ENCODE measurements around the gene ZNF726.
"Not testable (repeated sequence)": the region's sequence is repeated elsewhere in the genome, so short reads cannot be mapped to it uniquely, and the experiment has no call there.

Gene ZNF726

DNA sequence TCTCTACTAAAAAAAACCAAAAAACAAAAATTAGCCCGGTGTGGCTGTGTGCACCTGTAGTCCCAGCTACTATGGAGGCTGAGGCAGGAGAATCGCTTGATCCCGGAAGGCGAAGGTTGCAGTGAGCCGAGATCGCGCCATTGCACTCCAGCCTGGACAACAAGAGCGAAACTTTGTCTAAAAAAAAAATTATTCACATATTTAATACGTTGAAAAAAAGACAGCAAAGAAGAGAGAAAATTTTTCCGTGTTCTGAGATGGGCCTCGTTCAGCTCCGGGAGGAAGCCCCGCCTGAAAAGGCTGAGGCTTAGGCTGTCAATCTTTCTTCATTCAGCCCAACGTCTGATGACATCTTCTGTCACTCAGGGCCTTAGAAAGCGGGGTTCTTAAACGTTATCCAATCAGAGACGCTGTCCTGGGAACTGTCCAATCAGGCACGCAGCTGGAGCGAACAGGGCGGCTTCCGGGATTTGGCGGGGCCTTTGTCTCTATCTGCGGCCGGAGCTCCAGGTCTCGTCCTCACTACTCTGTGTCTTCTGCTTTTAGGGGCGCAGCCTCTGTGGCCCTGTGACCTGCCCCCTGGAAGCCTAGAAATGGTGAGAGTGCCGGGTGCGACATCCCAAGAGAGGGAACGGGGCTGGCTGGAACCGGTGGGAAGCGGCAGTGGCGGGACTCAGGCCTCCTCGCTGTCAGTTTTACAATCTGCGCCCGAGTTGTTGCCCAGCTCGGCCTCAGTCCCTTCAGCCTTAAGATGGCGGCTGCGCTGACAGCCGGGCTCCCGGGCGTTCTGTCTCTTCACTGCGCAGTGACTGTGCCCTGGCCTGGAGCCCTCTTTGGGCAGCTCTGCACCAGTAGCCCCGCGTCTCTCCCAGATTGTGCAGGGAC lies at the start of gene ZNF726:
TSS of gene ZNF726 (plus strand) at position 485 of the 885 bp plus-strand sequence. CDS start at position 594, 109 bp downstream.
- peak; percentile 83 for DNase-seq

DNA sequence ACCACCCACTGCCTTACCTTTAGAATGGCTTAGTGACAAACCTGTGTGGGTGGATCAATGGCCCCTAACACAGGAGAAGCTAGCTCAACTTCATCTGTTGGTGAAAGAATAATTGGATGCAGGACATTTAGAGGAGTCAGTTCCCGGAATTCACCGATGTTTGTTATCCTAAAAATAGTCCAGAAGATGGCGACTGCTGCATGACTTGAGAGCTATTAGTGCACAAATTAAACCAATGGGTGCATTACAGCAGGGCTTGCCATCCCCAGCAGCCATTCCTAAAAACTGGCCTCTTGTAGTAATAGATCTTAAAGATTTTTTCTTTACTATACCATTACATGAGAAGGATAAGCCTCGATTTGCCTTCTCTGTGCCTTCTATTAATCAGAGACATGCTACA lies 46.8 kb upstream of the ZNF726 start:
- no peak for DNase-seq

DNA sequence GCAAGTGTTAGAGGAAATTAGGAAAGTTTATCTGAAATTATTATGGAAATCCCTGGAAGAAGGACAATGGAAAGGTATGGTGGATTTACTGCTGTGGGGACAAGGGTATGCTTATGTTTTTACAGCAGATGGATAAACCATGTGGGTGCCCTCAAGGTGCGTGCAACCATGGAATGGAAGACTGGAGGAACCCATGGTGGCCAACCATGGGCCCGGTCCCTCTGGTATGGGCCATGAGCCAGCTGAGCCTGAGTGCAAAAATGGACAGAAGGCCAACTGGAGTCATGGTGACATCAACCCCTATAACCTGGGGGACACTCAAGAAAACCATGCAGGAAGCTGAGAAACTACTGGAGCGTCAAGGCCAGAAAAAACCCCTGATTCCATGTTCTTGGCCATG lies 46.1 kb upstream of the ZNF726 start:
- no peak for DNase-seq

DNA sequence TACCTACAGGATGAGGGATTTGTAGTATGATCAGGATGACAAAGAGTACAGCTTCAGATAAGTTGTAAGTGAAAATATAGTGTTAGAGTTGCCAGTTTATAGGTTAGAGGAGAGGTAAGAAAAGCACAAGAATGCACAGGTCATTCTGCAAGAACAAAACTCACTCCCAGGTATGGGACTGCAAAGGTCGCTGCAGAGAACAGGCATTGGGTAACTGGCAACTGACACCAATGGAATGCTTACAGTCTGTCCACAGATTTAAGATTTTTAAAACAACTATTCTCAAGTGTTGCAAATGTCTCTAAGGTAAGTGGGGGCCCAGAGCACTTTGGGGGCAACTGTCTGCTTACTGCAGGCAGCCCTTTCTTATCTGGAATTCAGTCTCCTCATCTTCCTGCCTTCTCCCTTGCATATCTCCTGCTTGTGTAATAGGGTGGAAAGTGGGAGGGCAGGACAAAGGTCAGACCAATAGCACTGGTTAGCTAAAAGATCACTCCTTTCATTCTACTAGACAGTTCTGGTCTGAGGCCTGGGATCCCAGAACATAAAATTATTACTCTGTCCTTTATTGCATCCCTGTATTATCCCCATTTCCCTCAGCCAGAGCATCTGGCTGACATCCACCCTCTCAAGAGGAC lies 42.3 kb upstream of the ZNF726 start:
- DNase-seq = no peak

DNA sequence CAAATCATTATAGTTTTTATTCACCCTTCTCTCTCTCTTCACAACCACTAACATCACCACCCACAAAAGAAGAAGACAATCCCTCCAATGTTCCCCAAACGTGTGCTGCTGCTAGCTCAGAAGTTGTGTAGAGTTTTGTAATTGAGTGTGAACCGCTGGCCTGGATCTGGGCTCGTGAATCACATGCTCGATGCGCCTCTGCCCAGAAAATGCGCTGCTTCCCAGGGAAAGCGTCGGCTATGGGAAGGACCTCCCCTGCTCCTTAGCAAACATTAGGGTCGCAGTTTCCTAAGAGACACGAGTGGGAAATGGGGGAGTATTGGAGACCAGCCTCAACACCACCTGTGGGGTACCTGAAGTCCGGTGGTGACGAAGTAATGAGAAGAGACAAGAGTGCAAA lies 38.4 kb upstream of the ZNF726 start:
- no peak for DNase-seq

DNA sequence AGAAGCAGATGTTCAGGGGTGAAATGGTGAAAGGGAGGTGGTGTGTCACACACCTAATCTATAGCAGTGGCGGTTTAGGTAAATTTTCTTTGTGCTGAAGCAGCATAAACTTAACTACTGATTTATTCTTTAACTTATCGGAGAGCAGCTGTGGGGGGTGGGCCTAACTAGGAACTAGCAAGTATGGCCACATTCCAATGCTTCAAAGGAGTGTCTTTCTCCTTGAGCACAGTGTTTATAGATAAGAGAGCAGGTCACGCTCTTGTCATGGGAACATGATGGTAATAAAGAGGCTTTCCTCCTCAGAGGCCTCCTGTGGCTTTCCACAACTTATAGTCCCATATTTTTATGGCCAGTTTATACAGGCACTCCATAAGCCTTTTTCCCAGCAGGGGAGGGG lies 37.9 kb upstream of the ZNF726 start:
- not testable (repeated sequence) for DNase-seq

DNA sequence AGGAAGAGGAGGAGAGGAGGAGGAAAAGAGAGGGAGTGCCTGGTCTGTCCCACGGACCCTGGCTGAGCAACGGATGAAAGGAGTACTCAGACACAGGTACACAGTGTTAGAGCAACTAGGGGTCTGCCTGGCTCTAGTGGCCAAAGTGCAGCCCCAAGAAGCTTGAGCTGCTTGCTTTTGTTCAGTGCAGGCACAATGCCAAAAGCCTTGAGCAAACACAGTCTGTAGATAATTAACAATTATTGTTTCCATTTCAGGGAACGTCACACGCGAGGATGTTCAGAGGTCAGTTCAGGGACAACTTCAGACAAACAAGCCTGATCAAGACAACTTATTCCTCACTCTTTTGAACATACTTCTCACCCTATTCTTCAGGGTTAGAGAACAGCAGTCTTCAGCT lies 32.2 kb upstream of the ZNF726 start:
- no peak for DNase-seq

DNA sequence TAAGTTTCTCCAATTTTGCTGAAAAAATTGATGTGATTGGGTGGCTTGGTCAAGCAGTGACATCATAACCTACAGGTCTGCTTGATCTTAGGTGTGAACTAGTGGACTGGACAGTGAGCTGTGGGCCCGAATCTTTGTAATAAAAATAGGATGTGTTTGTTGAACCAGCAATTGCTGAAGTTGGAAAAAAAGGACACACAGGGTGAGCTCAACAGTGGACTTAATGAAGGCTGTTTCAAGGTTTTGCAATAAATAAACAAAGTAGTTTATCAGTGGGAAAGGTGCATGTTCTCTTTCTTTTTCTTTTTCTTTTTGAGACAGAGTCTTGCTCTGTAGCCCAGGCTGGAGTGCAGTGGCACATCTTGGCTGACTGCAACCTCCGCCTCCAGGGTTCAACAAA lies 30.3 kb upstream of the ZNF726 start:
- no peak for DNase-seq

DNA sequence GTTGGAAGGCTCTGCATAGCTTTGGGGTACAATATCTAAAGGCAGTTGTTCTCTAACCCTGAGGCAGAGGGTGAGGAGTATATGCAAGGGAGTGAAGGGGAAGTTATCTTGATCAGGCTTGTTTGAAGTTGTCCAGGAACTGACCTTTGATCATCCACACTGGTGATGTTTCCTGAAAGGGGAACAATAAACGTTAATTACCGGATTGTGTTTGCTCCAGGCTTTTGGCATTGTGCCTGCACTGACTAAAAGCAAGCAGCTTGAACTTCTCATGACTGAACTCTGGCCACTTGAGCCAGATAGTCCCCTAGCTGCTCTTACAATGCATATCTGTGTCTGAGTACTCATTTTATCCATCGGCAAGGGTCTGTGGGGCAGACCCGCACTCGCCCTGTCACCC lies 27.0 kb upstream of the ZNF726 start:
- DNase-seq = no peak

DNA sequence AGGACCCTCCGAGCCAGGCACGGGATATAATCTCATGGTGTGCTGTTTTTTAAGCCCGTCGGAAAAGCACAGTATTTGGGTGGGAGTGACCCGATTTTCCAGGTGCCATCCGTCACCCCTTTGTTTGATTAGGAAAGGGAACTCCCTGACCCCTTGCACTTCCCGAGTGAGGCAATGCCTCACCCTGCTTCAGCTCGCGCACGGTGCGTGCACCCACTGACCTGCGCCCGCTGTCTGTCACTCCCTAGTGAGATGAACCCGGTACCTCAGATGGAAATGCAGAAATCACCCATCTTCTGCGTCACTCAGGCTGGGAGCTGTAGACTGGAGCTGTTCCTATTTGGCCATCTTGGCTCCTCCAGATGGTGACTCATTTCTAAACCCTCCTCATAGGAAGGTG lies 18.6 kb upstream of the ZNF726 start:
- DNase-seq = not testable (repeated sequence)

DNA sequence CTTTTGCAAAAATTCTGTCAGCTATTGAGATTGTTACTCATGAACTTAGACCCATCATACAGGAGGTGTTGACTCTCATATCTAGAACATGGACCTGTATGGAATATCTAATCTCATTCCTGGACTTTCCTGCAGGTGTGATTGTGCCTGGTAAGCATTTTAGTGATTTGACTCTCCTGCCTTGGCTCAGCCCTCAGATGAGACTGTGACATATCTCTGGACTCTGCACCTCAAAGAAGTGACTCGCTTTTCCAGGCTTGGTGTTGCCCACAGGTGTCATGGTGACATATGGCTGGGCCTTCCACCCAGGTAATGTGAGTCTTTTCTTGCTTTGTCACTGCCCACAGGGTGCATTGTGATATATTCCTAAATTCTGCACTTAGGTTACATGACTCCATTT lies 17.8 kb upstream of the ZNF726 start:
- no peak for DNase-seq

DNA sequence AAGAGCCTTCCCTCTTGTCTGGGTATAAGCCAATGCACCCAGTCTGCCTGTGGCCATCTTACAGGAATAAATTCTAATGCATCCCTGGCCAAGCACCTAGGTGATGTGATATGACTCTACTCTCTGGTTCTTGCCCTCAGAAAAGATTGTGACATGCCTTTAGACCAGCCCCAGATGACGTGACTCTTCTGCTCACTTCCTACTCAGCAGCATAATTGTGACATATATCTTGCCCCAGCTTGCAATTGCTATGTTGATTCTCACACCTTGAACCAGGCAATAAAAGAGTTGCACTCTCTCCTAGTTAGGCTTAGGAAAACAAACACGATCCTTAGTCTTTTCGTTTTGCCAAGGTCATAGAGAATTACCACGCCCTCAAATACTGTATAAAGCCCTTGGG lies 13.3 kb upstream of the ZNF726 start:
- DNase-seq = no peak

DNA sequence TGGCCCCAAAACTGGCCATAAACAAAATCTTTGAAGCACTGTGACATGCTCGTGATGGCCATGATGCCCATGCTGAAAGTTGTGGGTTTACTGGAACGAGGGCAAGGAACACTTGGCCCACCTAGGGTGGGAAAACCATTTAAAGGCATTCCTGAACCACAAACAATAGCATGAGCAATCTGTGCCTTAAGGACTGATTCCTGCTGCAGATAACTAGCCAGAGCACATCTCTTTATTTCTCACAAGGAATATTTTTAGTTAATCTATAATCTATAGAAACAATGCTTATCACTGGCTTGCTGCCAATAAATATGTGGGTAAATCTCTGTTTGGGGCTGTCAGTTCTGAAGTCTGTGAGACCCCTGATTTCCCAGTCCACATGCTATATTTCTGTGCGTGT lies 10.3 kb upstream of the ZNF726 start:
- no peak for DNase-seq

DNA sequence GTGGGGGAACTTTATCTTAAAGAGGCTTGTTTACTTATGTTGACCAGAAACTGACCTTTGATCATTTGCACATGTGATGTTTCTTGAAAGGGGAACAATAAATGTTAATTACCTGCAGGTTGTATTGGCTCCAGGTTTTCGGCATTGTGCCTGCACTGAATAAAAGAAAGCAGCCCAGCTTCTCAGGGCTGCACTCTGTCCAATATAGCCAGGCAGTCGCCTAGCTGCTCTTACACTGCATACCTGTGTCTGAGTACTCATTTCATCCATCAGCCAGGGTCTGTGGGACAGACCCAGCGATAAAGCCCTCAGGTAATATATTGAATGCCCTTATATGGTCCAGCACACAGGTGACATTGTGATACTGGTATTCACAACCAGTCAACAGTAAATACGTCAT lies 8.9 kb upstream of the ZNF726 start:
- no peak for DNase-seq

DNA sequence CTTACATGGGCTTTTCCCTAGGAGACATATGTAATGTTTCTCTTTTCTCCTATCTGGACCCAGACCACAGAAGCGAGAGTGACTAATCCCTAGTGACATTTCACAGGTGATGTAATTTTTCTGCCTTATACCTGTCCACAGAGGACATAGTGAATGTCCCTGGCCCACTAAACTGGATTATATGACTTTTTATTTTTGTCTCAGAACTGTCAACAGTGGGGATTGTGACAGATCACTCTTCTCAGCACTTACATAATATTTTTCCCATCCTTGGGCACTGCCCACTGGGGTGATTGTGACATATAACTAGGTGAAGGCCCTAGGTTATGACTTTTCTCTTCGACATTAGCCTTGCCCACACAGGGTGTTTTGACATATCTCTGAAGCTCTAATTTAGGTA lies 7.9 kb upstream of the ZNF726 start:
- DNase-seq = no peak

DNA sequence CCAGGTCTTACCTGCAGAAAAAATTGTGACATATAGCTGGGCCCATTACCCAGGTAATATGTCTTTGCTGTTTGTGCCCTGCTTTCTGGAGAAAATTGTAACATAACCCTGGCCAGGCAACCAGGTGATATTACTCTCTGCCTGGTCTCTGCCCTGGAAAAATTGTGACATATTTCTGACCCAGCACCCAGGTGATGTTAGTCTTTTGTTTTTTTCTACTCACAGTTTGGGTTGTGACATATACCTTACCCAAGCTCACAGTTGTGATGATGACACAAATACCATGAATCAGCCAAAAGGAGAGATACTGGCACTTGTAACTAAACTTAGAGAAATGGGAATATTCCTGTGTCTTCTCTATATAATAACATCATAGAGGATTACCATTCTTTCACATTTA lies 6.5 kb upstream of the ZNF726 start:
- DNase-seq = no peak

DNA sequence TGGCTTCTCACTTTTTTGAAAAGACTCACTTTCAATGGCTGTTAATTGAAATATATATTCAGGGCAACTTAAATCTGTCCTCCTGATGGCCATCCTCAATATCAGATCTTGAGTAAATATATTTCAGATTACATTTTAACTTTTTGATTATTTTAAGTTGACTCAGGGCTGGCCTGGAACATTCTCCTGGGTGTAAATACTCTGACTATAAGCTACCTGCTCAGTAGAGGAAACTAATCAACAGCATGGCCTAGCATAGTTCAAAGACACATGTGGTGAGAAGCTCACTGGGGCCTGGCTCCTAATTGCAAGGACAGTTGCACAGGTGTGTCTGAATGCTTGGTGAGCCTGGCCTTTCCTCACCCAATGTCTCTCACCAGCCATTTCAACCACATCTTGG lies 5.5 kb upstream of the ZNF726 start:
- no peak for DNase-seq

DNA sequence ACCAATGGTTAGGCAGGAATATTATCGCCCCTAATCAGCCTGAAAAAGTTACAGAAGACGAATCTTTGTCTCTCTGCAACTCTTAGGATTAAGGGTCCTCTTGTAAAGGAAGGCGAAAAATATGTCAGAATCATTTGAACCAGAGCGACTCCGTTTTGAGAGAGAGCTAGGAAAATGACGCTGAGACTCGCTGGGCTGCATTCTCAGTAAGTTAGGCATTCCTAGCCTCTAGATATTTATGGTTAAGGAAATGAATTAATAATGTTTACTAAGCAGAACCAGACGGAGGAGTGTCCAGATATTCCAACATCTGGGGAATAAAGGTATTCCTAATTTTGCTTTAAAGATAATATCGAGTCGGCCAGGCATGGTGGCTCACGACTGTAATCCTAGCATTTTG lies 755 bp upstream of the ZNF726 start:
- DNase-seq = no peak

DNA sequence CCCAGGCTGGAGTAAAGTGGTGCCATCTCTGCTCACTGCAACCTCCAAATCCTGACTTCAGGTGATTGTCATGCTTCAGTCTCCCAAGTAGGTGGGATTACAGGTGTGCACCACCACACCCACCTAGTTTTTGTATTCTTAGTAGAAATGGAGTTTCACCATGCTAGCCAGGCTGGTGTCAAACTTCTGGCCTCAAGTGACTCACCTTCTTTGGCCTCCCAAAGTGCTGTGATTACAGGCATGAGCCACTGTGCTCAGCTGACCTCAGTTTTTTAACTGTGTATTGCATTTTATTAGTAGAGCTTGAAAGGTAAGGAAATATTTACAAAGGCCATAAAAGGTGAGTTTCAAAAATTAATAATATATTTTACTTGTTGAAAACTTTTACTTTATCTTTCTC lies 2.3 kb downstream of the ZNF726 start:
- DNase-seq = no peak

DNA sequence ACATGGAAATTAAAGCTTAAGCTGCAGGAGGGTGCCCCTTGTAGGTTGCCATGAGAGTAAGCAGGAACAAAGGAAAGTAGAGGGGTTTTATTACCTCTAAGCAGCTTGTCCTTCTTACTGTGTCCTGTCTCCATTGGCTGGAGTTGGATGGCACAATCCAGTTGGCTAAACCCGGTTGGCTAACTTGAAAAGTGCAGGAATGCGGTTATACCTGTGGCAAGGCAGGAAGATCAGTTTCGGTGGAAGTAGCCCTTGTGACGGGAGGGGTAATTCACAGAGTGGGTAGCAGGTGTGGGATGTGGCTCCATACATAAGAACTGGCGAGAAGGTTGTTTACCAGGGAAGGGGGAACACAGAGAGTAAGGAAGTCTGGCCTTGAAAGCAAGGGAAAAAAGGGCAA lies 3.2 kb downstream of the ZNF726 start:
- DNase-seq = no peak

DNA sequence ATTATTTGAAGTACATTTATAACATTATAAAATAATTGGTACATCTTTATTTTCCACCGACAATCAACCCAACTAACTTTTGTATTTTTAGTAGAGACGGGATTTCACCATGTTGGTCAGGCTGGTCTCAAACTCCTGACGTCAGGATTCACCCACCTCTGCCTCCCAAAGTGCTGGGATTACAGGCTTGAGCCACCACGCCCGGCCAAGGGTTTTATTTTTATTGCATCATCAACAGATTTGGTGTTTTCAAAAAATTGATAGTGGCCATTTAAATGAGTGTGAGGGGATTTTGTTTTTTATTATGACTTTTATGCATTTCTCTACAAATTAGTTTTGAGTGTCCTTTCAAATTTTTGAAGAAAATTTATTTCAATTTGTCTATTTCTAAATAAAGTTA lies 10.6 kb downstream of the ZNF726 start:
- DNase-seq = no peak

DNA sequence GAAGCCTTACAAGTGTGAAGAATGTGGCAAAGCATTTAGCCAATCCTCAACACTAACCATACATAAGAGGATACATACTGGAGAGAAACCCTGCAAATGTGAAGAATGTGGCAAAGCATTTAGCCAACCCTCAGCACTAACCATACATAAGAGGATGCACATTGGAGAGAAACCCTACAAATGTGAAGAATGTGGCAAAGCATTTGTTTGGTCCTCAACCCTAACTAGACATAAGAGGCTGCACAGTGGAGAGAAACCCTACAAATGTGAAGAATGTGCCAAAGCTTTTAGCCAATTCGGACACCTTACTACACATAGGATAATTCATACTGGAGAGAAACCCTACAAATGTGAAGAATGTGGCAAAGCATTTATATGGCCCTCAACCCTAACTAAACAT lies 18.2 kb downstream of the ZNF726 start:
- no peak for DNase-seq

DNA sequence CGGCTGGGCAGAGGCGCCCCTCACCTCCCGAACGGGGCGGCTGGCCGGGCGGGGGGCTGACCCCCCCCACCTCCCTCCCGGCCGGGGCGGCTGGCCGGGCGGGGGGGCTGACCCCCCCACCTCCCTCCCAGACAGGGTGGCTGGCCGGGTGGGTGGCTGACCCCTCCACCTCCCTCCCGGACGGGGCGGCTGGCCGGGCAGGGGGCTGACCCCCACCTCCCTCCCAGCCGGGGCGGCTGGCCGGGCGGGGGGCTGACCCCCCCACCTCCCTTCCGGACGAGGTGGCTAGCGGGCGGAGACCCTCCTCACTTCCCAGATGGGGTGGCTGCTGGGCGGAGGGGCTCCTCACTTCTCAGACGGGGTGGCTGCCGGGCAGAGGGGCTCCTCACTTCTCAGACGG lies 22.3 kb downstream of the ZNF726 start:
- DNase-seq = not testable (repeated sequence)

DNA sequence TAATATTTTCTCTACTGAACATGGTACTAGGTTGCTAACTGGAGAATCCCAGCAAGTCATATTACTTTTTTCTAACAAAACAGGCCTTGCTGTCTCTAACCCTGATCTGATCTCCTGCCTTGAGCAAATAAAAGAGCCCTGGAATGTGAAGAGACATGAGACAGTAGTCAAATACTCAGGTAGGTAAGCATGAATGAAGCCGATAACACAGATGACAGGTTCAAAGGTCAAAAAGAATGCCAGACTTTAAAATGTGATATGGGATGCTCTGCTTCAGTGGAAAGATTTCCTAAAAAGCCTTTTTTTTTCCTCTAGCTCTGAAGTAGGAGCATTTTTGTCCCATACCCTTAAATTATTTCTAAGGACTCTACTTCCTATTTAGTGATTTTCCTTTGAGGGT lies 28.7 kb downstream of the ZNF726 start:
- no peak for DNase-seq

DNA sequence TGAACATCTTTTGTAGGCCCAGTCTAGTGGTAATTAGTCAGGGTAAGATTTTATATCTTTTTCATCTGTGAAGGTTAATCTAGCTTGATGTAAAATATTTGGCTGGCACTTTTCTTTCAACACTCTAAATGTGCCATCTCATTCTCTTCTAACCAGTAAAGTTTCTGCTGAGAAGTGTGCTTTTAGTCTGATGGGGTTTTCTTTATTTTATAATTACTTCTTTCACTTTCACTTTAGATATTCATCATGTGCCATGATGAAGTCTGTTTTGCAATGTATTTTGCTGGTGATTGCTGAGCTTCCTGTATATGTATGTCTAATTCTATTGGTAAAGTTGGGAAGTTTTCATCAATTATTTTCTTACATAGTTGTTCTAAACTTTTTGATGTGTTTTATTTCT lies 31.9 kb downstream of the ZNF726 start:
- no peak for DNase-seq

Data from activated gamma-delta T cell treated with Interleukin-2 at 50 U/mL for 16 hours (primary cell).